Inflammatory macrophage treated with lipopolysaccharide for 4 hours (primary cell): ENCODE results near the gene VPS37C.
"Not testable (repeated sequence)": the region's sequence is repeated elsewhere in the genome, so short reads cannot be mapped to it uniquely, and the experiment has no call there.

Source experiments
- DNase-seq: peaks from one replicate; pipeline ENCODE4 v3.0.0-alpha.2; 2020

VPS37C gene

DNA sequence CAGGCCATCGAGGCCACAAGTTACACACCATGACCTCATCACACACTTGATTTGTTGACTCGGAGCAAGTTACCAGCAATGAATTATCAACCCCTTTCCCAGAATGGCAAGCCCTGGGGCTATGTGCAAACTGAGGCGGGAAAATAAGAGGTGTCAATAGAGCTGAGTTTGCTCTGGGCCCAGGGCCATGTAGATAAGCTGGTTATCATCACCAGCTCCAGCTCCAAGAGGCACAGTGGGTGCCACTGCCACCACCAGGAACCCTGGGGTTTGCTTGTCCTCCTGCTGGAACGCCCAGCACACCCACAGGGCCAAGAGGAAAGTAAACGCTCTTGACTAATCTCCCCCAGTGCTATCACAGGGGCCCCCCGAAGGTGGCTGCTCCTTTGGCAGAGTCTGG lies 13.0 kb upstream of the VPS37C start:
- DNase-seq = no peak

DNA sequence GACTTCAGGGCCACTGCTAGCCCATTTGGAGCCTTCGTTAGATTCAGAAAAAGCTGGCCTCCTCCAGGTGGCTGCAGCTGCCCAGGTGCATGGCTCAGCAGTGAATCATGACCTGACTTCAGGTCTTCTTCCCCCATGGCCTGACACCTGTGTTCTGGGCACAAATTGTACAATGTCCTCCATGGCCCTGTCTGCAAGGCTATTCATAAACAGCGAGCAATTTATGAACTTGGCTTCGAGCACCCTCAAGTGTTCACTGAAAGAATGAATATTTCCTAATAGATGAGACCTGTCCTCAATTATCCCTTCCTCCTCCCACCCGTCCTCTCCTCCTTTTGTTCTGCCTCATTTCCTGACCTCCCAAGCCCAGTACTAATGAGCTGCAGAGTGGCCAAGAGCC lies 12.2 kb upstream of the VPS37C start:
- DNase-seq = no peak

DNA sequence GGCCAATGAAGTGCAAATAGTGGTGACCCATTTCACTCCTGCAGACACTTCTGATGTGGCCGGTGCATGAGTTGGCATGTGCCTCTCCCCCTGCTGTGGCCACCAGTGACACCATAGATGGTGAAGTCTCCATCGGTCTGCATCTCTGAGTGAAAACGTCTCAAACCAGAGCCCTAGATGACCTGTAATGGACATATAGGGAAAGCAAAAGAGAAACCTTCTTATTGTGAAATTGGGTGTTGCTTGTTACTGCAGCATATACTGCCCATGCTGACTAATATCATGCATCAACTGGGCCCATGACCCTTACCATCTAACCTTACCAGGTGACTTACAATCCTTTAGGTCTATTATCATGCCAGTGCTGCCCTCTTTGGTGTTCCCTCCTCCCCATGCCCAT lies 11.7 kb upstream of the VPS37C start:
- DNase-seq = peak; percentile 63

DNA sequence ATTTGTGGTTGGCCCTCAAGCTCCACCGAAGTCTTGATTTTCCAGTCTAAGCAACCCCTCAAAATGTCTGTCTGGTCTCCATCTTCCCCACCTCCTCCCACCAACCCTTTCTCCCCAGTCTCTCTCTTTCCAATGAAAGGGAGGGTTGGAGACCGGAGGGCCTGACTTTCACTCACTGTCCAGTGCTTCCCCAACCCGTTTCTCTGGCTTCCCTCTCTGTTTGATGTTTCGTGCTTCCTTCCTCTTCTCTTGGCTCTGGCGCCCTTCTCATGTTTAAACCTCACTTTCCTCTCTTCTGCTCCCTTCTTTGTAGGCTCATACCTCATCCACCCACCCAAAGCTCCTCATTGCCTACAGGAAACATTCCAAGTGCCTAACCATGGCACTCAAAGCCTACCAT lies 11.1 kb upstream of the VPS37C start:
- DNase-seq = no peak

DNA sequence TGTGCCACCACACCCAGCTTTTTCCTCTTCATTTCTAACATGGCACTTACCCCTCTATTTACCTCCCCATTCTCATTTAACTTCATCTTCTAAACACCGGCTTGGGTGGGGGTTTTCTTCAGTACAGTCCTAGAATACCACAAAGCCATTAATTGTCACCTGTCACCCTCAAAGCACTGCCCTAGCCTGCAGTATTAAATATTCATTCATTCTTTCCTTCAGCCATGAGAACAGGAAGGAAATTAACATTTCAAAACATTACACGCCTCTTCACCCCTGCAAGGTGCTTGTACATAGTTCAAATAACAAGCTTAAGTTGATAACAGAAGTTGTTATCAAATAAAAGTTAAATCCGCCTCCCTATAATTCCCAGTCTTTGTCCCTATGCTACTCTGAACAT lies 10.7 kb upstream of the VPS37C start:
- no peak for DNase-seq

DNA sequence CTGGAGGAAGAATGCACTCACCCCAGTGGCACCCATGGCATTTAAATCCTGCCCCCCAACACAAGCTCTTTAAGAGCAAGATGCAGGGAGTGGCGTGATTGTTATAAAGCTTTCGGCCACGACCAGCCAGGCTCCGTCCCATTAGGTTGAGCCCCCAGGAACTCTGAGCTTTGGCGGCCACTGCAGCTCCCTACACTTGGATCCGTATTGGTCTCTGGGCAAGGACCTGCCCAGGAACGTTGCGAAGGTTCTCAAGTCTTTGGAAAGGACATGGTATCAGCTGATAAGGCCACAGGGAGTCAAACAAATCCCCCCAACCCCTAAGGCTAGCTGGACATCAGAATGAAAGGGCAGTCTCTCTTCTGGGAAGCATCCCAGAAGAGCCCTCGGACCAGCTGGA lies 9.3 kb upstream of the VPS37C start:
- DNase-seq = no peak

DNA sequence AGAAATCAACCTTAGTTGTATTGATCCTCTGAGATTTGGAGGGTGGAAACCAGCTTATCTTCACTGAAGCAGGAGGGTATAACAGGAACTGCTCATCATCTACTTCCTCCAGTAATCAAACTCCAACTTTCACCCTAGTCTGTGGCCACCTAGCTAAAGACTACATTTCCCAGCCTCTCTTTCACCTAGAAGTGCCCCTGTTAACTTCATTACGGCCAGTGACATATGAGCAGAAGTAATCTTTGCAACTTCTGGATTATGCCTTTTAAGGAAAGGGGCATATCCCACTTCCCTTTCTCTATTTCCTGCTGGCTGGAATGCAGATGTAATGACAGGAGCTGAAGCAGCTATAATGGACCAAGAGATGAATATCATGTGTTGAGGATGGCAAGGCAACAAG lies 7.6 kb upstream of the VPS37C start:
- DNase-seq = peak; percentile 43

DNA sequence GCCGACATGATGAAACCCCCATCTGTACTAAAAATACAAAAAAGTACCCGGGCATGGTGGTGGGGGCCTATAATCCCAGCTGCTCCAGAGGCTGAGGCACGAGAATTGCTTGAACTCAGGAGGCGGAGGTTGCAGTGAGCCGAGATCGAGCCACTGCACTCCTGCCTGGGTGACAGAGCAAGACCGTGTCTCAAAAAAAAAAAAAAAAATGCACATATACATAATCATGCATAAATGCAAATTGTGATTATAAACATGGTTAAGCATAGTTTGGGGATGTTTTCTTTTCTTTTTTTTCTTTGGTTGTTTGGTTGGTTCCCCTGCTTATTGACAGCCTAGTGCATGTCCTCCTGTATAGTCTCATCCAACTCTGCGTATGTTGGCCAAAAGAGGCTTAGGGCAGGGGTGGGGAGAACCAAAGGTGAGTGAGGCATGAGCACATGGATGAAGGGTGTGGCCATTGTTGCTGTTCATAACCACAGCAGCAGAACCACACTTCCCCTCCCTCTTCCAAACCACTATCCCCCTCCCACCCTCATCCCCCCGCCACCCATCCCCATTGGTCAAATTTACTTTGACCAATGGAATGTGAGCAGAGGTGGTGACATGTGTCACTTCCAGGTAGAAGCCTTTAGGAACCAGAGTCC lies 6.9 kb upstream of the VPS37C start:
- no peak for DNase-seq

DNA sequence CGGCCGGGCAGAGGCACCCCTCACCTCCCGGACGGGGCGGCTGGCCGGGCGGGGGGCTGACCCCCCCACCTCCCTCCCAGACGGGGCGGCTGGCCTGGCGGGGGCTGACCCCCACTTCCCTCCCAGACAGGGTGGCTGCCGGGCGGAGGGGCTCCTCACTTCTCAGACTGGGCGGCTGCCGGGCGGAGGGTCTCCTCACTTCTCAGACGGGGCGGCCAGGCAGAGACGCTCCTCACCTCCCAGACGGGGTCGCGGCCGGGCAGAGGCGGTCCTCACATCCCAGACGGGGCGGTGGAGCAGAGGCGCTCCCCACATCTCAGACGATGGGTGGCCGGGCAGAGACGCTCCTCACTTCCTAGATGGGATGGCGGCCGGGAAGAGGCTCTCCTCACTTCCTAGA lies 5.1 kb upstream of the VPS37C start:
- DNase-seq = not testable (repeated sequence)

DNA sequence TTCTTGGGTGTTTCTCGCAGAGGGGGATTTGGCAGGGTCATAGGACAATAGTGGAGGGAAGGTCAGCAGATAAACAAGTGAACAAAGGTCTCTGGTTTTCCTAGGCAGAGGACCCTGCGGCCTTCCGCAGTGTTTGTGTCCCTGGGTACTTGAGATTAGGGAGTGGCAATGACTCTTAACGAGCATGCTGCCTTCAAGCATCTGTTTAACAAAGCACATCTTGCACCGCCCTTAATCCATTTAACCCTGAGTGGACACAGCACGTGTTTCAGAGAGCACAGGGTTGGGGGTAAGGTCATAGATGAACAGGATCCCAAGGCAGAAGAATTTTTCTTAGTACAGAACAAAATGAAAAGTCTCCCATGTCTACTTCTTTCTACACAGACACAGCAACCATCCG lies 4.6 kb upstream of the VPS37C start:
- not testable (repeated sequence) for DNase-seq

DNA sequence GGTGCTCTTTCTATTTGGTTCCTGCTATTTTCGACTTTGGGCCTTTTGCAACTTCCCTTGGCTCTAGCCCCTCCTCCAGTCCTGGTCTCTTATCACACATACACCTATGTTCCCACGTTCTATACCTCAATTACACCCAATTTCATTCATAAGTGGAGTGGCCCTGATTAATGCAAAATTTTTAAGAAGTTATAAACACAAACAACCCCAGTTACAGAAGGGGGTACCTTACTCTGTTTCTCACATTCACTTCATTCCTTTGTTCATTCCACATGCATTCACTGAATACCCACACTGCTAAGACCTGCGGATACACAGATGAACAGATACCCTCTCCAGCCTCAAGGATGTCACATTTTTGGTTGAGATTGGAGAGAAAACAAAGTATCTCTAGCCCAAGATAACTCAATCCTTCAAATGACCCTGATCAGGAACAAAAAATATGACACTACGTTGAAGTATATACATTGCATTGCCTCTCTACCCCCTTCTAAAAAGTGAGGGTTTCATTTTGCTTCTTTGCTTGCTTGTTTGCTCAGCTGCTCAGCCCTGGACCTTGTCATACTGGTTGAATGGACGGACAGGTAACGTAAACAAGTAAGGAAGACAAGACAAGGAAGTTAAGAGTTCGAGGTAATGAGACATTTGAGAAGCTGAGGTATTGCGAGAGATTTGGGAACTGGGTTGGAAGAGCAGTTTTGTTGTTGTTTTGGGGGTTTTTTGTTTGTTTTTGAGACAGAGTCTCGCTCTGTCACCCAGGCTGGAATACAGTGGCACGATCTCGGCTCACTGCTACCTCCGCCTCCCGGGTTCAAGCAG lies 3.6 kb upstream of the VPS37C start:
- DNase-seq = no peak

DNA sequence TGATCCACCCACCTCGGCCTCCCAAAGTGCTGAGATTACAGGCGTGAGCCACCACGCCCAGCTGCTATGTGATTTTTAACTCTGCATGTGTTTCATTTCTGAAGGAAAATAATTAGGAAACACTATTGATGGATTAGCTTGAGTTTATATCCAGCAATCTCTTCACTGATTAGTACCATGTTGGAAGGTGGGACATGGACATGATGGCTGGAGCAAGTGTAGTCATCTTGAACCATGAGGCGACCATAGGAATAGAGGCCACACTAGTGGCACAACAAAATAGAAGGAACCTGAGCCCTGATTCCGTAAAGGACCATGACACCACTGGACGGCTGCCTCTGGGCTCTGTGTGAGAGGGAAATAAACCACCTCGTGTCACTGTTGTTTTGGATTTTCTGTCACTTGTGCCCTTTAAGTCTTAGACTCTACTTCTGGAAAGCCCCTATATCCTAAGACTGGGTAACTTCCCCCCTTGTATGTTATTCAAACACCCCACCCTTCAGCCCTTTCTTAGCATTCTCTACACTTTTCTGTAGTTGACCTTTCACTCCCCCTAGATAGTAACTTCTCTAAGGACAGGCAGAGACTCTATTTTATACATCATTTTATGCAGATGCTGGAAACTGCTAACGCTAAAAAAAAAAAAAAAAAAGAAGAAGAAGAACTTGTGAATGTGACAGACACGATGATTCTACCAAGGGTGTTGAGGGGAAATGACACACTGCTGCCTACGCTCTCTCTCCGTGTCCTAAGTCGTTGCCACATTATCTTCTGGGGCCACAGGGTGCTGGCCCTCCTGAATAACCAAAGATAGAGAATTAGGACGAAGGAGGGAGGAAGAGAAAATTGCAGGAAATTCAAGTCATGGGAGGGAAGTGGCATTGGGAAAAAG lies 2.7 kb upstream of the VPS37C start:
- peak; percentile 98 for DNase-seq

DNA sequence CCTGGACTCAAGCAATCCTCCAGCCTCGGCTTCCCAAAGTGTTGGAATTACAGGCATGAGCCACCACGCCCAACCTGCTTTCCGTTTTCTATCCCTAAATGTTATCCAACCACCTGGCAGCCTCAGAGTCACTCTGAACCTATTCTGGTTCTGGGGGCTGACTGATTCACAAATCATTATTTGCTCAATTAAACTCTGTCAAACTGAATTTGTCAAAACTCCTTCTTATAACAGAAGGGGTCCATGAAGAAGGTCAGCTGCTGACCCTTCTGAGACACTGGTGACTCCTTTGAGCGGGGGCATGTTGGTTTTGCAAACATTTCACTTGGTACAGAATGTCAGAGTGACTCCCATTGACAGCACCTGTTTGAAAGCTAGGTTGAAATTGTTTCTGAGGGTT lies 1.8 kb upstream of the VPS37C start:
- DNase-seq = no peak

DNA sequence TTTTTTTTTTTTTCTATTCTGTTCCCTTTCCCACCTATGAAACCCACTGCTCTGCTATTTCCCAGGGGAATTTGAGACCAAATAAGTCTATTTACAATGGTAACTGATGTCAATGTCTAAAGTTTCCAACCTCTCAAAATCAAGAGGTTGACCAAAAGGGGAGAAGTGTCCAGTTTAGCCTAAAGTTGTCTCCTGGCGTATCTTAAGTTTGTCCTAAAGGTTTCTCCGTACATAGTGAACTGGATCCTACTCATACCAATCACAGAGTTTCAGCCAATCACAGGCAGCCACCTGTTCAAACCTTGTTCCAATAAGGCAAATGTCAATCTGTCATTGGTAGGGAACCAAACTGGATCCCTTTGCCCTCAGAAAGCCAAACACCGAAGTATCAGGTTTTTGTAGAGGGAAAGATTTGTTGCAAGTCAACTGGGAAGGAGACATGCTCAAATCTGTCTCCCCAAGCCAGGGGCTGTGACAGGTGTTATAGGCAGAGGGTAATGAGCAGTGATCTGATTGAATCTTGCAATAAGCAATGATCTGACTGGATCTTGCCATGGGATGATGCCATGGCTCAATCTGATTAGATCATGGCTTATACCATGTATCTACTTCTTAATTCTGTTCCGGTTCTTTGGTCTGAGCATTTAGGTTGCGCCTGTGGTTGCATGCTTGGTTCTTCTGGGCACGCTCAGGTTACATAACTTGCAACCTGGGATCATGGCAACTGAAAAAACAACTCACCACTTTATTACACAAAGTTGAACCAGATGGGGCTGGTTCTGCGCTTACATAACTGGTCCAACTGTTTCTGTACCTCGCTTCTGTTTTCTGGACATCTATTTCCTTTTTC lies 1.1 kb upstream of the VPS37C start:
- peak; percentile 87 for DNase-seq

DNA sequence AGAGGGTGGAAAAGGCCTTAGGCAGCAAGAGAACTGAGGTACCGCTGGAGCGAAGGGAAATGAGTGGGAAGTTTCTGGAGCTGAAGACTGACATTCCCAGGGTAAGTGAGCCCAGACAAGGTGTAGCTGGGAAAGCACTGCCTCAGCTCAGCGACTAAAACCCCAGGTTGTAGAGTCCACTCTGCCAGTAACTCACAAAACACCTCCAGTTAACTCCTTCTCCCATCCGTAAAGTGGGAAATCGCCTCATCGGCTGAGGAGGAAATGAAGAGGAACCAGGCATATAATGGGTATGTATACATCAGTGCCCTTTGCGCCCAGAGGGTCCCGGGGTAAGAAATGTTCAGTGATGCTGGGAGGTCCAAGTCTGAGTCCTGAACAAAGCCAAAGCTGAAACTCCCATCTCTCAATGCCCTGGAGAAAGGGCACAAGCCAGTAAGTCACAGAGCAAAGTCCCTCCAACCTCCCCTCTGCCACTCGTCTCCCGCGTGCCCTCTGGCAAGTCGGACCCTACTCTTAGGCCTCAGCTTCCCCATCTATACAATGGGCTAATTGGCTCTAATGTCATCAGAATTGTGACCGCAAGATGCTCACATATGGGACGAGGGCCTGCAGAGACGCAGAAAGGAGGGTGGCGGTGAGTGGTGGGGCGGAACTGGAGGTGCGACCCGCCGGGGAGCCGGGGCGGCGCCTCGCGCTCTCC lies 588 bp downstream of the VPS37C start:
- peak; percentile 10 for DNase-seq

DNA sequence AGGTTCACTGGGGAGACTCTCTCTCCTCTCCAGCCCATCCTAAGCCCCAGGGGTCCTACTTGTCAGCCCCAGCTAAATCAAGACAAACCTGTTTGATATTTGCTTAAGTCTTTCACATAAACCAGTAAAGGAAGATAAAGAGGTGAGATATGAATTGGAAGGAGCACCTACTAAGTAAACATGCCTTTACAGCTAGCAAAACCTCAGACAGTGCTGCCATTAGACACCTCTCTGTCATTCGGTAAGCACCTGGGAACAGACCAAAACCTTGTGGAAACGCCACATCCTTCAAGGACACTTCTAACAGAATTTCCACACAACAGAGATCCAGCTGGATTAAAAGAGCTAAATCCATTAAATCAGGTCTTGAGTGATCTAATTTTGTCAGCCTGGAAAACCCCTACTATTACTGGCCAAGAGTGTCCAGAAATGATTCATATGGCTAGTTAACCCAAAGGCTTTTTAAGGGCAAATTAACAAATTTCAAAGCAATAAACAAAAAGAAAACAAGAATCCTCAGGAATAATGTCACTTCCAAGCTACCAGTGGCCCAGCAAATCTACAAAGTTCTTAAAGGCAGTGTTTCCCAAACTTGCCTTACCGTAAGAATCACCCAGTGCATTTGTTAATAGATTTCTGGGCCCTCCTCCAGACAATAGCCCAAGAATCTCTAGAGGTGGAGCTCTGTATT lies 2.4 kb downstream of the VPS37C start:
- DNase-seq = peak; percentile 86

DNA sequence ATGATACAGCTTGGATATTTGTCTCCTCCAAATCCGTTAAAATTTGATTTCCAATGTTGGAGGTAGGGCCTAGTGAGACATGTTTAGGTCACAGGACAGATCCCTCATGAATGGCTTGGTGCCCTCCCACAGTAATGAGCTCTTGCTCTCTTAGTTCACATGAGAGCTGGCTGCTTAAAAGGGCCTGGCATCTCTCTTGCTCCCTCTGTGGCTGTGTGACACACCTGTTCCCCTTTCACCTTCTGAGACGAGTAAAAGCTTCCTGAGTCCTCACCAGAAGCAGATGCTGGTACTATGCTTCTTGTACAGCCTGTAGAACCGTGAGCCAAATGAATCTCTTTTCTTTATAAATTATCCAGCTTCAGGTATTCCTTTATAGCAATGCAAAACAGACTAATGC lies 3.5 kb downstream of the VPS37C start:
- DNase-seq = peak; percentile 32

DNA sequence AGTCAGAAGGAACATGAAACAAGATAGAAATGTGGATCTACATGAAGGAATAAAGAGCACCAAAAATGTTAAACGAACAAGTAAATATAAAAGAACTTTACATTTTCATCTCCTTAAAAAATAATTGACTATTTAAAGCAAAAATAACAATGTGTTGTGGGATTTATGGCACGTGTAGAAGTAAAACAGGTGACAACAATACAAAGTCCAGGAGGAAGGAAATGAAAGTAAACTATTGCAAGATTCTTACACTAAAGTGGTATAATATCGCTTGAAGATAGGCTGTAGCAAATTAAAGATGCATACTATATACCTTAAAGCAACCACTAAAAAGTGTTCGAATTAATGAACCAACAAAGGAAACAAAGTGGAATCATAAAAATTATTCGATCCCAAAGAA lies 5.5 kb downstream of the VPS37C start:
- no peak for DNase-seq

DNA sequence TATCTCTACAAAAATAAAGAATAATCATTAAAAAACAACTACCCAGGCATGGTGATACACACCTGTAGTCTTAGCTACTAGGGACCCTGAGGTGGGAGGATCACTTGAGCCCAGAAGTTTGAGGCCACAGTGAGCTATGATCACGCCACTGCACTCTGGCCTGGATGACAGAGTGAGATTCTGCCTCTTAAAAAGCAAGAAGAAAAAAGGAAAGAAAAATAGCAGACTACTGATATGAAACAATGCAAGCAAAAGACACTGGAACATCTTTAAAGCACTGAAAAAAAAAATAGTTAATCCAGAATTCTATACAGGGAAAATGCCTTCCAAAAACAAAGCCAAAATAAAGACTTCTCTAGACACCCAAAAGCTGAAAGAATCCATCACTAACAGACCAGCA lies 5.9 kb downstream of the VPS37C start:
- no peak for DNase-seq

DNA sequence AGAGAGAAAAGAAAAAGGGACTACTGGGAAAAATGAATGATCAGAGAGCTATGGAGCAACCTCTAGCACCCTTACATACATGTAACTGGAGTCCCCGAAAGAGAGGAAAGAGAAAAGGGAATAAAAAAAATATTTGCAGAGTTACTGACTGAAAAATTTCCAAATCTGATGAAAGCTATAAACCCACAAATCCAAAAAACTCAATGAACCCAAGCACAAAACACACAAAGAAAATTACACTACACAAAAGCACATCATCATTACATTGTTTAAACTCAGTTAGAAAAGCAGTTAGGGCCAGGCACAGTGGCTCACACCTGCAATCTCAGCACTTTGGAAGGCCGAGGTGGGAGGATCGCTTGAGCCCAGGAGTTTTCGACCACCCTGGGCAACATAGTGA lies 6.7 kb downstream of the VPS37C start:
- DNase-seq = no peak

DNA sequence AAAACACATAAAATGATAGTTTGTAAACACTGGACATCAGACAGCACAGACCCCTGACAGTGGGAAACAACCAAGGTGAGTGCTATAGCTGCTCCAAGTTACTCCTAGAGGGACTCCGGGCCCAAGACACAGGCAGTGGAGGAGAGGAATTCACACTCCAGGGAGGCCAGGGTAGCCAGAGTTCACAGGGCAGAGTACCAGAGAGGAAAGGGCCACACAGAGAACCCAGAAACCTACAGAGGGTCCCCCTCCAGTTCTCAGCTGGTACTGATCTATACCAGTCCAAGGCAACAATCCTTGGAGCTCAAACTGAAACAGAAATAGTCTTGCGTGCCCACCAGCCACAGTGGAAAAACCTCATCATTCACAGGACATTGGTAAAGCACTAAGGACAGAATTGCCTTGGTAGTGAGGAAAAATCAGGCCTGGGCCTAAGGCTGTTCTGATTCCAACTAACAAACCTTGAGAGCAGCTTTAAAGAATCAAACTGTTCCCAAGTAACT lies 7.6 kb downstream of the VPS37C start:
- peak; percentile 28 for DNase-seq
